Measurements from ENCODE around the gene KLHL36. TPM values are rescaled to one million over a fixed set of nuclear protein-coding genes. Genes with fewer than 3 reads are reported as not detected.
A peak's percentile ranks its signal among the peaks of the same experiment; 100 is the strongest.

Gene KLHL36
- total RNA-seq, 1 experiment from 2014 or later = 79.0 TPM

DNA sequence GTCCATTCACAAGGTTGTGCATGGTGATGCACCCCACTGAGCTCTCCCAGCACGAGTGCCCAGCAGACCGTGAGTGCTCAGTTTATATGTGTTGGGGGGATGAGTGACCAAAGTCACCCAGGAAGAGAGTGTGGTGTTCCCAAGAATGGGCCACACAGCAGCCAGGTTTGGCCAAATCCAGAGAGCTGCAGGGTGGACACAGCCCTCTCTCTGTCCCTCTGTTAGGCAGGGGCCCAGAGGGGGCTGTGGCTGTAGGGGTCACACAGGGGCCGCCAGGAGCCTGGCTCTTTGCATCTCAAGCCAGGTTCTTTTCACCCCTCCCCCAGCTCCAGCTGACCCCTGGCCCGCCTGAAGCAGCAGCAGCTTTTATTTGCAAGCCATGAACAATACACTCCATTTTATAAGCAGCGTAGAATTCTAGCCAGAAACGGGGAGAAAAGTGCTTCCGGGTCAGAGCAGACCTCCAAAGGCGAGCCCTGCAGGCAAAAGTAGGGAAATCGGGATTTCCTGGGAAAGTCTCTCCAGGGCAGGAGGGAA lies 43.8 kb upstream of the KLHL36 start:
- no peaks in the 10 kb centered on the region for H3K9me3 ChIP-seq (ENCODE audit: control insufficient read depth in 1 of 2, insufficient read depth in 1 of 2, low read depth in 1 of 2, low read length in 2 of 2)
- peaks cover 4% of the 10 kb centered on the region; the same call in 1 of the 2 replicates for H4K20me1 ChIP-seq (ENCODE audit: insufficient read depth)
- CTCF ChIA-PET = no interaction called here

DNA sequence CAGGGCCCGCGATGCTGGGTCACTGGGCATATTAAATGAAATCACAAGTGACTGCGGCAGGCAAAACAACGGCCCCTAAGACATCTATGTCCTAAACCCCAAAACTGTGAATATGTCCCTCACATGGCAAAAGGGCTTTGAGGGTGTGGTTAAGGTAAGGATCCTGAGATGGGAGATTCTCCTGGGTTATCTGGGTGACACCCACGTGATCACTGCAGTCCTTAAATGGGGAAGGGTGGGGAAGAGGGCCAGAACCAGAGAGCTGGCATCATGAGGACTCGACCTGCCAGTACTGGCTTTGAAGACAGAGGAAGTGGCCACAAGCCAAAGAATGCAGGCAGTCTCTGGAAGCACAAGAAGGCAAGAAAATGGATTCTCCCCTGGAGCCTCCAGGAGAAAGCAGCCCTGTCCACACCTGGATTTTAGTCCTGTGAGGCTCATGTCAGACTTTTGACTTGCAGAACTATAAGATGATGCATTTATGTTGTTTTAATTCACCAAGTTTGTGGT lies 42.9 kb upstream of the KLHL36 start:
- Histone ChIP-seq H3K36me3 (ENCODE audit: control insufficient read depth in 1 of 2, insufficient read depth in 2 of 2, low read length in 2 of 2) (peaks cover 0 to 2% of the 10 kb centered on the region in 2 experiments; a peak in 1 of 4 replicates), H3K9me3 (ENCODE audit: control insufficient read depth in 1 of 2, insufficient read depth in 1 of 2, low read depth in 1 of 2, low read length in 2 of 2) (no peaks in the 10 kb centered on the region), H3K27ac (ENCODE audit: low read depth, low read length) (no peak overlapping the region), H3K79me2 (ENCODE audit: insufficient read depth, low read length) (peaks cover 93% of the 10 kb centered on the region), H3K4me1 (ENCODE audit: control insufficient read depth in 1 of 2, insufficient read depth in 2 of 2, low read length in 2 of 2) (peaks cover 37 to 63% of the 10 kb centered on the region in 2 experiments), H3K4me2 (ENCODE audit: low read length) (no peak overlapping the region), H4K20me1 (ENCODE audit: insufficient read depth) (peaks cover 4% of the 10 kb centered on the region; the same call in 1 of the 2 replicates), H3K4me3 (replicated peaks in 1 of 2; ENCODE audit: low read depth in 1 of 2, low read length in 2 of 2) (no peak overlapping the region), H2AFZ (ENCODE audit: low read depth, low read length, poor library complexity, severe bottlenecking) (no peak overlapping the region), H3K9me2 (ENCODE audit: insufficient read depth) (no peaks in the 10 kb centered on the region), H3K9ac (ENCODE audit: low read length) (no peak overlapping the region), H3K27me3 (ENCODE audit: insufficient read depth, low read length) (no peaks in the 10 kb centered on the region)
- RAD21 ChIA-PET (ENCODE audit: low non-redundant PET in 1 of 2, low total read pairs in 2 of 2, uncharacterized antibody in 2 of 2, unreplicated experiment in 2 of 2) = no interaction called here
- DNase-seq (ENCODE audit: low read depth, low spot score) (no peak), ATAC-seq (no peak)
- BruUV-seq (replicated peaks) = no TSS peak
- intact Hi-C loops (cut with micrococcal nuclease) = no loop called here
- POLR2A ChIA-PET = interaction anchor here (1.3 kb wide), 1 partner anchor 13 kb away, joined by 4 read pairs; the partner anchor contains the start of gene COTL1
- TF ChIP-seq ZNF274 (IDR thresholded peaks at IDR 0.05; ENCODE audit: low read depth, low read length) = no peak
- TF ChIP-seq EZH2 (IDR thresholded peaks at IDR 0.05) = no peak
- no peak for TF ChIP-seq JUND (IDR thresholded peaks at IDR 0.05)
- TF ChIP-seq FOSL1 (IDR thresholded peaks at IDR 0.05; ENCODE audit: low read depth) = no peak
- TF ChIP-seq CBX3 (IDR thresholded peaks at IDR 0.05; ENCODE audit: low read depth) = 0 out of 2 replicates have a peak, but pooled peaks have one; percentile 40
- CTCF ChIA-PET = no interaction called here

More for the DNA sequence above, 43.8 kb upstream of the KLHL36 start:
- Histone ChIP-seq H2AFZ (ENCODE audit: low read depth, low read length, poor library complexity, severe bottlenecking) (no peak overlapping the region), H3K4me3 (replicated peaks in 1 of 2; ENCODE audit: low read depth in 1 of 2, low read length in 2 of 2) (no peak overlapping the region), H3K27me3 (ENCODE audit: insufficient read depth, low read length) (no peaks in the 10 kb centered on the region), H3K27ac (ENCODE audit: low read depth, low read length) (no peak overlapping the region), H3K36me3 (ENCODE audit: control insufficient read depth in 1 of 2, insufficient read depth in 2 of 2, low read length in 2 of 2) (no peaks in the 10 kb centered on the region; a peak in 1 of 4 replicates), H3K9me2 (ENCODE audit: insufficient read depth) (no peaks in the 10 kb centered on the region), H3K4me2 (ENCODE audit: low read length) (peak overlapping the region; percentile 24), H3K9ac (ENCODE audit: low read length) (0 out of 2 replicates have a peak overlapping the region, but pooled peaks have one; percentile 7), H3K79me2 (ENCODE audit: insufficient read depth, low read length) (peaks cover 95% of the 10 kb centered on the region), H3K4me1 (ENCODE audit: control insufficient read depth in 1 of 2, insufficient read depth in 2 of 2, low read length in 2 of 2) (peaks cover 39 to 63% of the 10 kb centered on the region in 2 experiments)
- POLR2A ChIA-PET = no interaction called here
- intact Hi-C loops (cut with micrococcal nuclease) = no loop called here
- ATAC-seq (no peak), DNase-seq (ENCODE audit: low read depth, low spot score) (no peak)
- TF ChIP-seq FOSL1 (IDR thresholded peaks at IDR 0.05; ENCODE audit: low read depth) (no peak), RAD21 (IDR thresholded peaks at IDR 0.05; ENCODE audit: low read depth) (no peak), EZH2 (IDR thresholded peaks at IDR 0.05) (no peak), CEBPB (IDR thresholded peaks at IDR 0.05; ENCODE audit: low read depth) (no peak), JUND (IDR thresholded peaks at IDR 0.05) (no peak), SP1 (IDR thresholded peaks at IDR 0.05; ENCODE audit: low read depth) (no peak), EZH2phosphoT487 (IDR thresholded peaks at IDR 0.05; ENCODE audit: borderline replicate concordance) (no peak)
- RAD21 ChIA-PET (ENCODE audit: low non-redundant PET in 1 of 2, low total read pairs in 2 of 2, uncharacterized antibody in 2 of 2, unreplicated experiment in 2 of 2) = no interaction called here
- BruUV-seq (replicated peaks) = no TSS peak
